ENCODE data around the gene PPID.
"Not testable (repeated sequence)": the region's sequence is repeated elsewhere in the genome, so short reads cannot be mapped to it uniquely, and the experiment has no call there.

The PPID gene

DNA sequence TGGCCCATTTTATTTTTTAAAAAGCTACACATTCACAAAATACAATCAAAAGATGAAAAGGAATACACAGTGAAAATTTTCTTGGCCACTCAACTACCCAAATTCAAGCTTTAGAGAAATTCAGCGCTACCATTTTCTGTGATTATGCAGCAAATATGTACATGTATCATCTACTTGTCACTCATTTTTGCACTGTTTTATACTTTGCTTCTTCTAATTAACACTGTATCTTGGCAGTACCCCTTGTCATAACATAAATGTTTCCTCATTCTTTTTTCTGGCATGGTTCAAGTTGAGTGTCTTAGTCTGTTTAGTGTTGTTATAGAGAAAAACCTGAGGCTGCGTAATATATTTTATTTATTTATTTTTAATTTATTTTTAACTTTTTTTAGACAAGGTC, 15.7 kb upstream of the PPID start:
- DNase-seq (ENCODE audit: low read depth in 3 of 3) = no peak

DNA sequence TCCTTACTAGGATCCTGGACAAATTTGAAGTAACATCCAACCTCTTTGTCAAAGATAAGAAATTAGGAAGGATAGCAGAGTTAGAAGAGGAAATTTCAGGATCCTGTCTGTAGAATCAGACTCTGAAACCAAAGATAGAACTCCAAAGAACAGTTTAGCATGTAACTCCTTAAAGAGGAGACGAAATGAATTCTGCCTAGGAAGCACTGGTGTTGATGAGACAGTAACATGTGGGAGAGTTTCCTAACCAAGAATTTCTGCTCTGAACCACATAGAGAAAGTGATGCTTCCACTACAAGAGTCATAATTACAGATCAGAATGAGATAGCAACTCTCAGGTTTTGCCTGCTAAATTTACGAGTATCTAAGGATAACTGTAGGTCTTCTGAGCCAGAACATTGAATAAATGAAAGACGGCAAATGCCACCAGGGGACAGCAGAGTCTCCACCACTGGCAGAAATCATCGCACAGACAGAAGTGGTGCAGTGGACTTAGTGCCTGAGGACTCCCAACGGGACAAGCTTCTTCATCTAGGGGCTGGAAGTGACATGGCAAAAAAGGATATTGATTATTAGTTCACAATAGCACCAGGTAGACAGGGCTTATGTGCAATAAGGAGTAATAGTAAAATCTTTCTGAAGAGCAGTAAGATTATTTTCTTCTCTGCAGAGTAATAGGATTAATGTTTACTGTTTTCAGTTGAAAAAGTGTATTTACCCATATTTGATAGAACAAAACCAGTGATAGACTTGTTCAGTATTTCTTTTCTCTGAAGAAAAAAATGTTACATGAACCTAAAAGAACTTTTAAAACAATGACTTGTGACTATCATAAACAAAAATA, 6.7 kb upstream of the PPID start:
- no peak for DNase-seq (ENCODE audit: low read depth in 3 of 3)

GRCh38 chr4:158728236-158728635, 5.0 kb upstream of the PPID start:
- no peak for DNase-seq (ENCODE audit: low read depth in 3 of 3)

GRCh38 chr4:158726633-158727032, 3.4 kb upstream of the PPID start:
- DNase-seq (ENCODE audit: low read depth in 3 of 3) = no peak

GRCh38 chr4:158724637-158725036, 1.4 kb upstream of the PPID start:
- DNase-seq (ENCODE audit: low read depth in 3 of 3) = no peak

GRCh38 chr4:158722291-158722916, 792 bp downstream of the PPID start:
- DNase-seq (ENCODE audit: low read depth in 3 of 3) = no peak

DNA sequence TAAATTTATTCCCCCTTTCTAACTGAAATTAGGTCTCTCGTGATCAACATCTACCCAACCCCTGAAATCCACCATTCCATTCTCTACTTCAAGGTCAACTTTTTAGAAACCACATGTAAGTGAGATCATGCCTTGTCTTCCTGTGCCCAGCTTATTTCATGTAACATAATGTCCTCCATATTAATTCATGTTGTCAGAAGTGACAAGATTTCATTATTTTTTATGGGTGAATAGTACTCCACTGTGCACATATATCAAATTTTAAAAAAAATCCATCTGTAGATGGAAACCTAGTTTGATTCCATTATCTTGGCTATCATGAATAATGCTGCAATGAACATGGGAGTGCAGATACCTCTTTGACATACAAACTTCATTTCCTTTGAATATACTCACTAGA, 1.5 kb downstream of the PPID start:
- DNase-seq (ENCODE audit: low read depth in 3 of 3) = no peak

GRCh38 chr4:158715802-158716201, 7.4 kb downstream of the PPID start:
- DNase-seq (ENCODE audit: low read depth in 3 of 3) = no peak

- no peak for DNase-seq (ENCODE audit: low read depth in 3 of 3)
Observed at GRCh38 chr4:158714937-158715336, 8.3 kb downstream of the PPID start.

DNA sequence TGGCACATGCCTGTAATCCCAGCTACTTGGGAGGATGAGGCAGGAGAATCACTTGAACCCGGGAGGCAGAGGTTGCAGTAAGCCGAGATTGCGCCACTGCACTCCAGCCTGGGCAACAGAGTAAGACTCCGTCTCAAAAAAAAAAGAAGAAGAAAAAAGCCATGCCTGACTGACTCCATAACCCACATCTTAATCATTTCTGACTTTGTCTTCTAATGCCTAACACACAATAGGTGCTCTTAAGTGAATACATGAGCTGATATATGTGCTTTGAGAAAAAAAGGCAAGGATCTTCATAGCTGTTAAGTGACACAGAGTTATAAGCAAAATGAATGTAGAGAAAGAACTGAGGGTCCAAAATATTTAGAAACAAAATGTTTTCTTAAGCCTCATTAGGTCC, 10.6 kb downstream of the PPID start:
- DNase-seq (ENCODE audit: low read depth in 3 of 3) = not testable (repeated sequence)

GRCh38 chr4:158710814-158711213, 12.4 kb downstream of the PPID start:
- no peak for DNase-seq (ENCODE audit: low read depth in 3 of 3)

GRCh38 chr4:158704274-158704673, 18.9 kb downstream of the PPID start:
- no peak for DNase-seq (ENCODE audit: low read depth in 3 of 3)

DNA sequence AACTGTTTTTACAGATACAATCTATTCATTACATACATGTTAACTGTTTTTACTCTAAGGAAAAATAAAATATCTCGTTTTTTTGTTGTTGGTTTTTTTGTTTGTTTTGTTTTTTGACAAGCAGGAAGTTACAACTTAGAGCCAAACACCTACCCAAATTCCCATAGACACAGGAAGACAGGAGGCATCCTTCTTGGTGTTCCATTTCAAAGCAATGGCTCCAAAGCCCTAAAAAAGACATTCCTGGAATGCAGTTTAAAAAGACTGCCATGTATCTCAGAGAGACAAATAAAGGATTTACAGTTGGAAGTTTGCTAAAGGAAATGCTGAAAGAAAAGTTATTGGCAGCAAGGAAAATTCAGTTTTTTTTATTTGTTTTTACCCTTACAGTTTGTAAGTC, 34.4 kb downstream of the PPID start:
- no peak for DNase-seq (ENCODE audit: low read depth in 3 of 3)

DNA sequence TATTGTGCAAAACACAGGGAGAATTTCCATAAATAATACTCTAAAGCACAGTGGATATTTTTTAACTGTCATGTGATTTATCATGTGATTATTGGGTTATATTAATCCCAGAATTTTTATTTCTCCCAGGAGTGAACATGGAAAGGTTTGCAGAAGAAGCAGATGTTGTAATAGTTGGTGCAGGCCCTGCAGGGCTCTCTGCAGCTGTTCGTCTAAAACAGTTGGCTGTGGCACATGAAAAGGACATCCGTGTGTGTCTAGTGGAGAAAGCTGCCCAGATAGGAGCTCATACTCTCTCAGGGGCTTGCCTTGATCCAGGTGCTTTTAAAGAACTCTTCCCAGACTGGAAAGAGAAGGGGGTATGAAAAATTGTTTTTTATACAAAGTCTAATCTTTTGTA, 41.1 kb downstream of the PPID start:
- no peak for DNase-seq (ENCODE audit: low read depth in 3 of 3)

DNA sequence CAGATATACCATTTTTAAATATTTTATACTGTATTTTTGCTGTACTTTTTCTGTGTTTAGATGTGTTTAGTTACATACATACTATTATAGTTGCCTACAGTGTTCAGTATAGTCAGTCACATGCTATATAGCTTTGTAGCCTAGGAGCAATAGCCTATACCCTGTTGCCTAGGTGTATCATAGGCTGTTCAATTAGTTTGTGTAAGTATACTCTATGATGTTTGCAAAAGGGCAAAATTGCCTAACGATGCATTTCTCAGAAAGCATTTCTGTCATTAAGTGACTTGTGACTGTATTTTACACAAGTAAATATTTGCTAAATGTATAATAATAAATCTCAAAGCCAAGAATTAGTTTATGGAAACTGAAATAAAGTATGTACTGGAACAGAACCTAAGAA, 41.6 kb downstream of the PPID start:
- no peak for DNase-seq (ENCODE audit: low read depth in 3 of 3)

GRCh38 chr4:158678767-158679166, 44.4 kb downstream of the PPID start:
- no peak for DNase-seq (ENCODE audit: low read depth in 3 of 3)

DNA sequence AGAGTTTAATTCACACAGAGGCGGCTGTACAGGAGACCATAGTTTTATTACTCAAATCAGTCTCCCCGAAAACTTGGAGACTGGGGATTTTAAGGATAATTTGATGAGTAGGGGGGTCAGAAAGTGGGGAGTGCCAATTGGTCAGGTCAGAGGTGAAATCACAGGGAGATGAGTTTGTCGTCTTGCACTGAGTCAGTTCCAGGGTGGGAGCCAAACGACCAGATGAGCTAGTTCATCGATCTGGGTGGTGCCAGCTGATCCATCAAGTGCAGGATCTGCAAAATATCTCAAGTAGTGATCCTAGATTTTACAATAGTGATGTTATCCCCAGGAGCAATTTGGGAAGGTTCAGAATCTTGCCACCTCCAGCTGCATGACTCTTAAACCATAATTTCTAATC, 47.1 kb downstream of the PPID start:
- no peak for DNase-seq (ENCODE audit: low read depth in 3 of 3)

- no peak for DNase-seq (ENCODE audit: low read depth in 3 of 3)
Observed at GRCh38 chr4:158673633-158674032, 49.6 kb downstream of the PPID start.

GRCh38 chr4:158671915-158672806, 51.0 kb downstream of the PPID start, which contains the start of gene ETFDH:
Gene ETFDH, plus strand, starts transcription at chr4:158672296. Its CDS starts 161 bp downstream, at chr4:158672457.
- DNase-seq (ENCODE audit: low read depth in 3 of 3) = peak; percentile 91 to 97 (median 96)

- no peak for DNase-seq (ENCODE audit: low read depth in 3 of 3)
Observed at GRCh38 chr4:158671665-158671914, 51.6 kb downstream of the PPID start, which contains the start of gene C4orf46. Gene C4orf46, minus strand, starts transcription at chr4:158671887. Its CDS starts 86 bp downstream, at chr4:158671801.

GRCh38 chr4:158670975-158671664, 52.1 kb downstream of the PPID start:
- peak; percentile 9 to 30 (median 12) for DNase-seq (ENCODE audit: low read depth in 3 of 3)

DNA sequence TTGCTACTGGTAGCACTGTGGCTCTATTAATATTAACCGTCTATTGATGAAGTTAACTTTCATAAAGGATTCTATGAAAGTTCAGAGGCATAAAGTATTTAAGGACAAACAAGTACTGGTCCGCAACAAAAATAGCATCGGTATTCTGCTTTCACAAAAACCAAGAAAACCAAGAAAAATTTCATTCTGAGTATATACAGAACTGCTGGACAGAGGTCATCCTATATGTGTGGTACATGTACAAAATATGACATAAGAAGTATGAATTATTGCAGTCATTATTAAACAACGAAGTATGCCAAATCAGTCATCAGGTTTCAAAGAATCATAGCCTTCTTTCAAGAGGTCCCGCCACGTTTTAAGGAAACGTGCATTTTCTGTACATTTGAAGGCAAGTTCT, 53.9 kb downstream of the PPID start:
- no peak for DNase-seq (ENCODE audit: low read depth in 3 of 3)
